ENCODE measurements around the gene MICAL2.

DNA sequence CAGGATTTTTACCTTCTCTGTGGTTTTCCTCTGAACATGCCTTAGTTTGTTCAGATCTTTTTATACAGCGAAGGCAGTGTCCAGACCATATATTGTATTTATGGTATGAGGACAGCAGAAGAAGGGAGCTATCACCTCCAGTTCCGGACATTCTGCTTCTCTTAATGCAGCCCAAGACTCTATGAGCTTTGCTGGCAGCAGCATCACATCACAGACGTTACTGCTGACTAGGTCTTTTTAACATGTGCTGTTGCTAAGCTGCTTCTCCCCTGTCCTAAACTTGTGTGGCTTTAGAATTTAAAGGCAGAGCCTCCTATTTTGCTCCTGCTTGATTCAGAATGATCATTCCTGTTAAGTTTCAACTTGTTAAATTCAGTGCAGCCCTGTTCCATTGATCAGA is 13.4 kb downstream of the MICAL2 start:
- TF ChIP-seq, protein P1, sequence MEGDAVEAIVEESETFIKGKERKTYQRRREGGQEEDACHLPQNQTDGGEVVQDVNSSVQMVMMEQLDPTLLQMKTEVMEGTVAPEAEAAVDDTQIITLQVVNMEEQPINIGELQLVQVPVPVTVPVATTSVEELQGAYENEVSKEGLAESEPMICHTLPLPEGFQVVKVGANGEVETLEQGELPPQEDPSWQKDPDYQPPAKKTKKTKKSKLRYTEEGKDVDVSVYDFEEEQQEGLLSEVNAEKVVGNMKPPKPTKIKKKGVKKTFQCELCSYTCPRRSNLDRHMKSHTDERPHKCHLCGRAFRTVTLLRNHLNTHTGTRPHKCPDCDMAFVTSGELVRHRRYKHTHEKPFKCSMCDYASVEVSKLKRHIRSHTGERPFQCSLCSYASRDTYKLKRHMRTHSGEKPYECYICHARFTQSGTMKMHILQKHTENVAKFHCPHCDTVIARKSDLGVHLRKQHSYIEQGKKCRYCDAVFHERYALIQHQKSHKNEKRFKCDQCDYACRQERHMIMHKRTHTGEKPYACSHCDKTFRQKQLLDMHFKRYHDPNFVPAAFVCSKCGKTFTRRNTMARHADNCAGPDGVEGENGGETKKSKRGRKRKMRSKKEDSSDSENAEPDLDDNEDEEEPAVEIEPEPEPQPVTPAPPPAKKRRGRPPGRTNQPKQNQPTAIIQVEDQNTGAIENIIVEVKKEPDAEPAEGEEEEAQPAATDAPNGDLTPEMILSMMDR (IDR thresholded peaks at IDR 0.05), result no peak
- TF ChIP-seq POLR2A (IDR thresholded peaks at IDR 0.05), result no peak
